ENCODE results near the gene GRIK1. TPM values are rescaled to one million over a fixed set of nuclear protein-coding genes. Genes with fewer than 3 reads are reported as not detected.
A peak's percentile ranks its signal among the peaks of the same experiment; 100 is the strongest.

Gene GRIK1
- polyA plus RNA-seq, 1 donor, result 0.39 TPM

- DNase-seq (ENCODE audit: low read depth), result no peak
These were observed 25.5 kb downstream of the GRIK1 start for GRCh38 chr21:29914326-29914725.

GRCh38 chr21:29909571-29909970 lies 30.2 kb downstream of the GRIK1 start:
- DNase-seq (ENCODE audit: low read depth), result no peak

GRCh38 chr21:29904359-29905282 lies 35.2 kb downstream of the GRIK1 start:
- DNase-seq (ENCODE audit: low read depth), result no peak

GRCh38 chr21:29896884-29897283 lies 42.9 kb downstream of the GRIK1 start:
- no peak for DNase-seq (ENCODE audit: low read depth)

GRCh38 chr21:29893687-29894086 lies 46.1 kb downstream of the GRIK1 start:
- DNase-seq (ENCODE audit: low read depth), result no peak

- DNase-seq (ENCODE audit: low read depth), result no peak
These were observed 47.4 kb downstream of the GRIK1 start for GRCh38 chr21:29892379-29892778.

GRCh38 chr21:29888437-29888836 lies 51.4 kb downstream of the GRIK1 start:
- no peak for DNase-seq (ENCODE audit: low read depth)

GRCh38 chr21:29887313-29888009 lies 52.3 kb downstream of the GRIK1 start:
- DNase-seq (ENCODE audit: low read depth), result no peak

GRCh38 chr21:29885491-29885890 lies 54.3 kb downstream of the GRIK1 start:
- DNase-seq (ENCODE audit: low read depth), result no peak

- no peak for DNase-seq (ENCODE audit: low read depth)
These were observed 63.9 kb downstream of the GRIK1 start for GRCh38 chr21:29875873-29876272.

- DNase-seq (ENCODE audit: low read depth), result no peak
These were observed 64.6 kb downstream of the GRIK1 start for GRCh38 chr21:29875036-29875716.

GRCh38 chr21:29873908-29874307 lies 65.9 kb downstream of the GRIK1 start:
- no peak for DNase-seq (ENCODE audit: low read depth)

- no peak for DNase-seq (ENCODE audit: low read depth)
These were observed 69.0 kb downstream of the GRIK1 start for GRCh38 chr21:29870814-29871213.

- no peak for DNase-seq (ENCODE audit: low read depth)
These were observed 72.0 kb downstream of the GRIK1 start for GRCh38 chr21:29867796-29868195.

- no peak for DNase-seq (ENCODE audit: low read depth)
These were observed 79.5 kb downstream of the GRIK1 start for GRCh38 chr21:29860346-29860745.

GRCh38 chr21:29857150-29857549 lies 82.6 kb downstream of the GRIK1 start:
- DNase-seq (ENCODE audit: low read depth), result no peak

GRCh38 chr21:29854795-29855194 lies 85.0 kb downstream of the GRIK1 start:
- DNase-seq (ENCODE audit: low read depth), result no peak

- no peak for DNase-seq (ENCODE audit: low read depth)
These were observed 88.2 kb downstream of the GRIK1 start for GRCh38 chr21:29851611-29852010.

- peak; percentile 26 for DNase-seq (ENCODE audit: low read depth)
These were observed 90.0 kb downstream of the GRIK1 start for GRCh38 chr21:29849735-29850176.

GRCh38 chr21:29843804-29844203 lies 96.0 kb downstream of the GRIK1 start:
- no peak for DNase-seq (ENCODE audit: low read depth)

GRCh38 chr21:29834617-29835016 lies 105.2 kb downstream of the GRIK1 start:
- no peak for DNase-seq (ENCODE audit: low read depth)

- no peak for DNase-seq (ENCODE audit: low read depth)
These were observed 107.6 kb downstream of the GRIK1 start for GRCh38 chr21:29832217-29832616.

All from forelimb muscle (tissue), 1 donor.